HUES64 (cell line): ENCODE measurements around the gene SLC8B1.

Experiments used
- H3K27ac ChIP-seq: 2 replicates; pipeline ENCODE4 v1.7.0; 2013; ENCODE audit warnings: low read depth, low read length, inconsistent platforms
- H3K27me3 ChIP-seq: 2 replicates; pipeline ENCODE4 v1.6.1; 2013; ENCODE audit warnings: mild to moderate bottlenecking, low read length; ENCODE audit not compliant: insufficient read depth
- H3K36me3 ChIP-seq: 2 replicates; pipeline ENCODE4 v1.6.1; 2013; ENCODE audit warnings: mild to moderate bottlenecking, low read length; ENCODE audit not compliant: insufficient read depth
- H3K4me1 ChIP-seq: 2 replicates; pipeline ENCODE4 v1.6.1; 2013; ENCODE audit warnings: mild to moderate bottlenecking, low read length, moderate library complexity; ENCODE audit not compliant: insufficient read depth
- H3K4me3 ChIP-seq: 2 replicates; pipeline ENCODE4 v1.5.1; 2013; ENCODE audit warnings: mild to moderate bottlenecking, low read length, moderate library complexity
- H3K9ac ChIP-seq: 2 replicates; pipeline ENCODE4 v1.6.1; 2013; ENCODE audit warnings: mild to moderate bottlenecking, low read depth, low read length
- H3K9me3 ChIP-seq: 2 replicates; pipeline ENCODE4 v1.6.1; 2013; ENCODE audit warnings: low read depth, low read length; ENCODE audit not compliant: insufficient read depth
- WGBS: fragments of 150-250, 120-280 bp; methylation state at CpG from one replicate; pipeline ENCODE4 v1.1.7; 2013; ENCODE audit warnings: missing lambda C conversion rate; 5-methylcytosine and 5-hydroxymethylcytosine counted together

SLC8B1 gene

DNA sequence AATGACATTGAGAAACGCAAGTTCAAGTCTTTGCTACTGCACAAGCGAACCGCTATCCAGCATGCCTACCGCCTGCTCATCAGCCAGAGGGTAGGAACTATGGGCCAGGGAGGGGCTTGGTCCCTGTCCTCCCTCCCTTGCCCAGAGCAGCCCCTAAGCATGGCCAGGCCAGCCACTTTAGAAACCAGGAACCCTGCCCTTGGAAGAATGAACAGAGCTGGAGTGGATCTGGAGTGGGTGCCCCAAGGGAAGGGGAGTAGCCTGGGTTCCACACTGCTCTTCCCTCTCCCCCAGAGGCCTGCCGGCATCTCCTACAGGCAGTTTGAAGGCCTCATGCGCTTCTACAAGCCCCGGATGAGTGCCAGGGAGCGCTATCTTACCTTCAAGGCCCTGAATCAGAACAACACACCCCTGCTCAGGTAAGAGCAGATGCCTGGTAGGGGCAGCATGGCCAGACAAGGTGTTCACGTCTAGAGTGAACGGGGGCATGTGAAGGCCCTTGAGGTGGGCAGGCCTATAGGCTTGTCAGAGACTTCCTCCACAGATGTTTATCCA, 57.9 kb downstream of the SLC8B1 start:
- Histone ChIP-seq H3K9ac (no peak overlapping the region), H3K27me3 (no peaks in the 10 kb centered on the region), H3K9me3 (no peaks in the 10 kb centered on the region), H3K36me3 (peaks cover 19% of the 10 kb centered on the region), H3K4me1 (no peaks in the 10 kb centered on the region; the same call in 1 of the 2 replicates), H3K27ac (no peak overlapping the region), H3K4me3 (no peak overlapping the region)
- WGBS: 95% methylated on average over 10 of the region's 10 CpGs

DNA sequence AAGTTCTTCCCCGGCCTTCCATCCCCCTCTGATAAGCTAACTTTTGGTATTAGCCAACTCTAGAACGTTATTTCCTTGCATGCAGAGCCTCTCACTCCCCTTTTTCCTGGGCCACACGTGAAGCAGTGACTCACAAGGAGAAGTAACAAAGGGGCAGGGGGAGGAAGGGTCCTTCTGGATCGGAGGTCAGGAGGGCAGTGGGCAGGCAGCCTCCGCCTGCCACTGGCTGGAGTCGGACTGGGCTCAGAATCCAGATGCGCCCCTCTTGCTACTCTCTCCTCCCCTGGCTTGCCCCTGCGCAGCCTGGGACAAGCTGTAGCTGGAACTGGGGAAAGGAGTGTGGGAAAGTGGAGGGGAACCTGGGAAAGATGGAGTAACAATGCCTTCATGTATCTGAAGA, 58.6 kb downstream of the SLC8B1 start:
- WGBS: 75% methylated on average over 8 of the region's 8 CpGs
- Histone ChIP-seq H3K27ac (no peak overlapping the region), H3K4me3 (no peak overlapping the region), H3K4me1 (no peaks in the 10 kb centered on the region; the same call in 1 of the 2 replicates), H3K9ac (peak overlapping the region; percentile 42; the same call in 1 of the 2 replicates), H3K27me3 (no peaks in the 10 kb centered on the region), H3K36me3 (peaks cover 16% of the 10 kb centered on the region), H3K9me3 (no peaks in the 10 kb centered on the region)

DNA sequence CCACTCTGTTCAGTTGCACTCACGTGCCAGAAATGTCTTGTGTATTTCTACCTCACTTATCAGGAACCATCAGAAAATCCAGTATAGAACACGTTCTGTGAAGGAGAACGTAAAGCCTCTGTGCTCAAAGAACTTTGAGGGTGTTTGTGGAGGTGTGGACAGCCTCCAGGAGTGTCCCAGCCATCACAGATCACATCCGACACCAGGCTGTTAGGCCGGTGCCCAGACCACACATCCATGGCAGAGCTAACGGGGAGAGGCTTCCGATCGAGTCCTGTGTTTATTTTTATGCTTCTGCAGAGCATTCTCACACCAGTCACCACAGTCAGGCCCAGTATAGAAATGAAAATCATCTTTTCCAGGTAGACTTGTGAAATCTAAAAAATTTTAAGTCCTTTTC, 60.1 kb downstream of the SLC8B1 start:
- no peaks in the 10 kb centered on the region for H3K9me3 ChIP-seq
- H3K27ac ChIP-seq: no peak overlapping the region
- no peak overlapping the region for H3K9ac ChIP-seq
- peaks cover 12% of the 10 kb centered on the region; the same call in 1 of the 2 replicates for H3K36me3 ChIP-seq
- no peaks in the 10 kb centered on the region; the same call in 1 of the 2 replicates for H3K4me1 ChIP-seq
- 93% methylated on average over 8 of the region's 8 CpGs for WGBS
- H3K27me3 ChIP-seq: no peaks in the 10 kb centered on the region
- no peak overlapping the region for H3K4me3 ChIP-seq

DNA sequence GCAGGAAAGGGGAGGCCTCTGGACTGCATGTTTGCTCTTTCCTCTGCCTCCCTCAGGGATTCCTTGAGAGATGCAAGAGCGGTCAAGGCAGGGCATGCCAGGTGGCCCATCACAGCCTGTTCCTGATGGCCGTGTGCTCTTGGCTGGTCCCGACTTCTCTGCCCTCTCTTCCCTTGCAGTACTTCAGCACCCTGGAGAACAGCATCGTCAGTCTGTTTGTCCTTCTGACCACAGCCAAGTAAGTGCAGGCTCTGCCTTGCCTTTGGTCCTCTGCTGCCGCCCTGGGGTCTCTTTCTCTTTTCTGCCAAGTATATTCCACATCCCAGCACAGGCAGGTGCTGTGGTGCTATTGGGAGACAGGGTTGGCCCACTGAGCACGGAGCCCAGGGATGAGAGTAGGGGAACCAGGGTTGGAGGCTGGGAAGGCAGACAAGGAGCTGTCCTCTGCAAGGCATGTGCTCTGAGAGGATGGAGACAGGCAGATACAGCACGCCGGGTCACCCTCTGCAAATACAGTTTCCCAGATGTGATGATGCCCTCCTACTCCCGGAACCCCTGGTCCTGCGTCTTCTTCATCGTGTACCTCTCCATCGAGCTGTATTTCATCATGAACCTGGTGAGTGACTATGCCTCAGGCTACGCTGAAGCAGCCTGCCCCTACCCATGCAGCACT, 61.7 kb downstream of the SLC8B1 start:
- 92% methylated on average over 13 of the region's 13 CpGs for WGBS
- no peaks in the 10 kb centered on the region for H3K27me3 ChIP-seq
- no peaks in the 10 kb centered on the region for H3K9me3 ChIP-seq
- no peaks in the 10 kb centered on the region; the same call in 1 of the 2 replicates for H3K4me1 ChIP-seq
- no peak overlapping the region for H3K4me3 ChIP-seq
- no peak overlapping the region for H3K9ac ChIP-seq
- no peak overlapping the region for H3K27ac ChIP-seq
- peaks cover 19% of the 10 kb centered on the region; the same call in 1 of the 2 replicates for H3K36me3 ChIP-seq

DNA sequence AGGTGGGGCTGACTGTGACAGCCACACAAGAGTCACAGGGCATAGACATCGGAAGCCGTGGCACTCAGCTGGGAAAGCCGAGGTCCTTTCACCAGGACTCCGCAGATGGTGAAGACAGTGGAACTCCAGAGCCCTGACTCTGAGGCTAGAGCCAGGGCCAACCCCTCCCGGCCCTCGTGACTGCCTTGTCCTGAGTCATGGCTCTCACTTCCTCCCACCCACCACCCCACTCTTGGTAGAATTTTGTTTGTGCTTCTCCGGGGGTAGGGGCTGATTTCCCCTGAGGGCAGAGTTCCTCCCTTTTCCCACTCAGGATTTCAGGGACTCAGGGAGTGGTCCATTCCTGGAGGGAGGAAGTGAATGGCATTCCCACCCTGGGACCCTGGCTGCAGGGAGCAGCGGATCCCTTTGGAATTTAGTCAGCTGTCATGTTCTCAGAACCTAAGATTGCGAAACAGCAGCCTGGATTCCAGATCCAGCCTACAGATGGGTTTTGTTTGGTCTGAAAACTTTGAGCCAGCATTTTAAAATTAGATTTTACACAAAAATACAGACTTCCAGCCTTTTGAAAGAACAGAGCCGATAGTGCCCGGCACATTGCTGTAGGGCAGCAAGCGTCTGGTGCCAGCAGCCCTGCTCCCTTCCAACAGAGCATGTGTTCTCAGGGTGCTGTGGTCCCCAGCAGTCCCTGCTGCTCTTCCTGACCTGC, 62.9 kb downstream of the SLC8B1 start:
- Histone ChIP-seq H3K9me3 (no peaks in the 10 kb centered on the region), H3K4me1 (no peaks in the 10 kb centered on the region; the same call in 1 of the 2 replicates), H3K4me3 (no peak overlapping the region), H3K27me3 (no peaks in the 10 kb centered on the region), H3K9ac (no peak overlapping the region), H3K36me3 (peaks cover 22% of the 10 kb centered on the region; the same call in 1 of the 2 replicates), H3K27ac (no peak overlapping the region)
- 92% methylated on average over 12 of the region's 12 CpGs for WGBS

DNA sequence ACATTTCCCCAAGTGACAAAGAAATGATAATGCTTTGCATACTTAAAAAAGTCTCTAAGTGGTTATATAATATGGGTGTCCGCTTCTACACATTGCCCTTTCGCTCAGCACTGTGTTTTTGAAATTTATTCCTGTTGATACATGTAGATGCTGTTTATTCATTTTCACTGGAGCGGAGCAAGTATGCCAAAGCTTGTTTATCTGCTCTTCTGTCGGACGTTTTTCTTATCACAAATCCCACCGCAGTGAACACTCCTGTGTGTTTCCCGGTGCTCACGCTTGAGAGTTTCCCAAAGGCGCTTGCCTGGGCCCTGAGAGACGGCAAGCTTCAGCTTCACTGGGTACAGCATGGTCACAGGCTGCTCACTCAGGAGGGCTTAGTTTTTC, 63.5 kb downstream of the SLC8B1 start:
- Histone ChIP-seq H3K36me3 (peaks cover 20% of the 10 kb centered on the region; the same call in 1 of the 2 replicates), H3K9ac (no peak overlapping the region), H3K4me1 (no peaks in the 10 kb centered on the region; the same call in 1 of the 2 replicates), H3K4me3 (no peak overlapping the region), H3K27ac (no peak overlapping the region), H3K9me3 (no peaks in the 10 kb centered on the region), H3K27me3 (no peaks in the 10 kb centered on the region)
- 95% methylated on average over 10 of the region's 10 CpGs for WGBS

DNA sequence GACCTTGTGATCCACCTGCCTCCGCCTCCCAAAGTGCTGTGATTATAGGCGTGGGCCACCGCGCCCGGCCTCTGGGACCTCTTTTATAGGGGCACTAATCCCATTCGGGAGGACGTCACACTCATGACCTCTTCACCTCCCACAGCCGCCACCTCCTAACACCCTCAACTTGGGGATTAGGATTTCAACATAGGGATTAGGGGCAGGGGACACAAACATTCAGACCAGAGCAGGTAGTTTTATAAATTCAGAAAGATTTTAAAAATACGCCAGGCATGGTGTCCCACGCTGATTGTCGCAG, 64.2 kb downstream of the SLC8B1 start:
- Histone ChIP-seq H3K27me3 (no peaks in the 10 kb centered on the region), H3K27ac (no peak overlapping the region), H3K9ac (no peak overlapping the region), H3K9me3 (no peaks in the 10 kb centered on the region), H3K4me3 (no peak overlapping the region), H3K4me1 (no peaks in the 10 kb centered on the region), H3K36me3 (peaks cover 20% of the 10 kb centered on the region; the same call in 1 of the 2 replicates)
- WGBS: over 99% methylated on average over 10 of the region's 11 CpGs

DNA sequence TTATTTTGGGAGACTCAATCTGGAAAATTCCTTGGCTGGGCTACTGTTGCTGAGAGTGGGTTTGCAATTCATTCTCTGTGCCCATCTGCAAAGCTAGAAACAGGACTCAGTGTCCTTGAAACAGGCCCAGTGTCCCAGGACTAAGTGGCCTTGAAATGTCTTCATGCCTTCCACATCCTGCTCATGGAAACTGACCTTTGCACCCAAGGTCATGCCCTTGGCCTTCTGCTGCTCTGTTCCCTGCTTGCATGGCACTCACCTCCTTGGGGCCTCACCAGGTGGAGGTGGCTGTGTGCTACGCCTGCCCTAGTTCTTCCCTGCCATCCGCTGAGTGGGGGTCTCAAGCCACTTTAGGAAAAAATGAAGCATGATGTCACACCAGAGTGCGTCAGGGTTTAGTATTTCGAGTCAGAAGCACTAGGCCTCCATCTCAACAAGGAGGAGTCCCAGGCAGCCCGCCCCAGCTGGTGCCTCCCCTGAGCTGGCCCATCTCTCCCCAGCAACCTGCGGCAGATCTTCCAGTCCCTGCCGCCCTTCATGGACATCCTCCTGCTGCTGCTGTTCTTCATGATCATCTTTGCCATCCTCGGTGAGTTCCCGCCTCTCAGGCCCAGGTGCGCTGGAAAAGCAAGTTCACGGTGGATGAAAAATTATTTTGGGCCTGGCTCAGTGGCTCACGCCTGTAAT, 65.5 kb downstream of the SLC8B1 start:
- Histone ChIP-seq H3K4me1 (no peaks in the 10 kb centered on the region), H3K27ac (no peak overlapping the region), H3K9me3 (no peaks in the 10 kb centered on the region), H3K9ac (no peak overlapping the region), H3K4me3 (no peak overlapping the region), H3K27me3 (no peaks in the 10 kb centered on the region), H3K36me3 (peaks cover 20% of the 10 kb centered on the region; the same call in 1 of the 2 replicates)
- 95% methylated on average over 12 of the region's 12 CpGs for WGBS

DNA sequence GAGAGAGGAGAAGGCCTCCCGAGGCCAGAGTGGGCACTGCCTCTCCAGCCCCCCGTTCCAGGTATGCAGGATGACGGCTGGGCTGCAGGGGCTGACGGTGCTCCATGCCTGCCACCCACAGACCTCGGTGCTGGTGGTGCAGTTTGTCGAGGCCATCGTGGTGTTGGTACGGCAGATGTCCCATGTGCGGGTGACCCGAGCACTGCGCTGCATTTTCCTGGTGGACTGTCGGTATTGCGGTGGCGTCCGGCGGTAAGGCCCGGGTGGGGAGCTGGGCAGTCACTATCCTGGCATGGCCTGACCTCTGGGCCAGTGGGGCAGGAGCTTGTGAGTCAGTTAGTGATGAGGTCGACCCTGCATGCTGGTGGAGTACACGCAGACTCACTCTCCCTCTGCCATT, 66.3 kb downstream of the SLC8B1 start:
- Histone ChIP-seq H3K27ac (no peak overlapping the region), H3K36me3 (peaks cover 19% of the 10 kb centered on the region; the same call in 1 of the 2 replicates), H3K4me1 (no peaks in the 10 kb centered on the region), H3K27me3 (no peaks in the 10 kb centered on the region), H3K9me3 (no peaks in the 10 kb centered on the region), H3K9ac (no peak overlapping the region), H3K4me3 (no peak overlapping the region)
- 94% methylated on average over 19 of the region's 19 CpGs for WGBS

DNA sequence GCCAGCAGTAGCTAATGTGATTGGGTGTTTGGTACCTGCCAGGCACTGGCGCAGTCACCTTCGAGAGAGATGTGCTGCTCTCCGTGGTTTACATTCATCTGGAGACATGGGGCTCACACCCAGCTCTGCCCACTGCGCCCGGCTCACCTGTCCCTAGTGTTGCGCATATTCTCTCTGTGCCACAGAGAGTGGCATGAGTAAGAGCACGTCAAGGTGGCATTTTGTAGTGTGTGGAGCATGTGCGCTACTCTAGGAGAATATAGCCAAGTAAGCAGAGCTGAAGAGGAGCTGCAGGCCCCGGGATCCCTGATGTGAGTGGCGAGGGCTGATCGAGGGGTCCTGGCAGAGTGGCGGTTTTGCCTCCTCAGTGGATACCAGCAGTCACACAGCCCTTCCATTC, 66.8 kb downstream of the SLC8B1 start:
- Histone ChIP-seq H3K9ac (no peak overlapping the region), H3K27ac (no peak overlapping the region), H3K36me3 (peaks cover 16% of the 10 kb centered on the region; the same call in 1 of the 2 replicates), H3K27me3 (no peaks in the 10 kb centered on the region), H3K4me1 (no peaks in the 10 kb centered on the region), H3K4me3 (no peak overlapping the region), H3K9me3 (no peaks in the 10 kb centered on the region)
- WGBS: 96% methylated on average over 12 of the region's 12 CpGs

DNA sequence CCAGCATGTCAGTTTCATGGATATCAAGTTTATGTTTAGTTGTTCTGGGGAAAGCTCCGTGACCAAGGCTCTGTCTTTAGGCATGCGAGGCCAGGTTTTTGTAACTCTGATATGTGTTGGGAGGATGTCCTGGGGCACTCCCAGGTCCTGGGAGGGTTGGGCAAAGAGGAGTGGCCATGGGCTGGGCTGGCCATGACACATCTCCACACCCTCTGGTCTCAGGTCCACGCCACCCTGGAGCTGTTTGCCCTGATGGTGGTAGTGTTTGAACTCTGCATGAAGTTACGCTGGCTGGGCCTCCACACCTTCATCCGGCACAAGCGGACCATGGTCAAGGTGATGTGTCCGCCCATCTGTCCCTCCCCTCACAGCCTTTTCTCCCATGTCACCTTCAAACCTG, 67.3 kb downstream of the SLC8B1 start:
- Histone ChIP-seq H3K4me1 (no peaks in the 10 kb centered on the region), H3K27ac (no peak overlapping the region), H3K9me3 (no peaks in the 10 kb centered on the region), H3K36me3 (peaks cover 16% of the 10 kb centered on the region; the same call in 1 of the 2 replicates), H3K27me3 (no peaks in the 10 kb centered on the region), H3K9ac (no peak overlapping the region), H3K4me3 (no peak overlapping the region)
- WGBS: 94% methylated on average over 7 of the region's 7 CpGs
